Calu3 (cell line): ENCODE measurements around the gene SIM2. TPM values are rescaled to one million over a fixed set of nuclear protein-coding genes. Genes with fewer than 3 reads are reported as not detected.

Experiments used
- BruUV-seq: library from RNA; stranded (reverse); fragments of 400-500 nt; replicated peaks from 2 replicates; lab custom pipeline; 2021; lab: Mats Ljungman, UMichigan
- CTCF ChIA-PET: fragments of 300-600 bp; sonication (Branson Sonifier 250); formaldehyde crosslinking; loops from one replicate; lab custom pipeline; 2022; ENCODE audit warnings: antibody characterized with exemption; lab: Charles Lee
- DNase-seq: peaks from one replicate; pipeline ENCODE4 v3.0.0; 2022
- H3K27ac Mint-ChIP-seq: one replicate; pipeline ENCODE4 v1.8.0; 2022; ENCODE audit warnings: mixed read lengths; ENCODE audit not compliant: unreplicated experiment
- H3K27me3 Mint-ChIP-seq: one replicate; pipeline ENCODE4 v1.8.0; 2022; ENCODE audit warnings: mixed read lengths; ENCODE audit not compliant: unreplicated experiment
- H3K36me3 Mint-ChIP-seq: one replicate; pipeline ENCODE4 v1.8.0; 2022; ENCODE audit warnings: mild to moderate bottlenecking, moderate library complexity, mixed read lengths; ENCODE audit not compliant: insufficient read depth, unreplicated experiment
- H3K4me1 Mint-ChIP-seq: one replicate; pipeline ENCODE4 v1.8.0; 2022; ENCODE audit warnings: mild to moderate bottlenecking, low read depth, mixed read lengths; ENCODE audit not compliant: unreplicated experiment
- H3K4me3 Mint-ChIP-seq: one replicate; pipeline ENCODE4 v1.8.0; 2022; ENCODE audit warnings: mild to moderate bottlenecking, low read depth, moderate library complexity, mixed read lengths; ENCODE audit not compliant: unreplicated experiment
- H3K9me3 Mint-ChIP-seq: one replicate; pipeline ENCODE4 v1.8.0; 2022; ENCODE audit warnings: low read depth, mixed read lengths; ENCODE audit not compliant: unreplicated experiment
- intact Hi-C: fragments of 100-400 bp; cut with micrococcal nuclease; formaldehyde crosslinking; loops from one replicate; pipeline ENCODE4 v1.10.0; 2022; ENCODE audit not compliant: unreplicated experiment
- total RNA-seq: library from RNA; stranded (reverse); gene quantifications from 2 replicates; pipeline ENCODE4 v1.2.3, GENCODE V29; 2022
- TF ChIP-seq, protein P1 (sequence below): fragments of 200-600 bp; IDR thresholded peaks from one replicate; pipeline ENCODE4 v1.8.0; 2022; ENCODE audit warnings: antibody characterized with exemption; ENCODE audit not compliant: unreplicated experiment

The SIM2 gene
- total RNA-seq, 1 experiment from 2014 or later: 15.4 TPM

DNA sequence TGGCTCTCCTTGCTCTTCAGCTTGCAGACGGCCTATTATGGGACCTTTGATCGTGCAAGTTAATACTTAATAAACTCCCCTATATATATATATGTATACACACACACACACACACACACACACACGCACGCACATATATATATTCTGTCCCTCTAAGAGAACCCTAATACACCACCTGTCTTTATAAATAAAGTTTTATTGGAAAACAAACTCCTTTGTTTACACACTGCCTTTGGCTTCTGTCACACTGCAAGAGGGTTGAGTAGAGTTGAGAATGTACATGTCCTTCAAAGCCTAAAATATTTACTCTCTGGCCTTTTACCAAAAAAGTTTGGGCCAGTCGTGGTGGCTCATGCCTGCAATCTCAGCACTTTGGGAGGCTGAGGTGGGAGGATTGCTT is 26.2 kb upstream of the SIM2 start:
- DNase-seq: no peak
- Mint-ChIP-seq H3K27ac (no peak overlapping the region), H3K36me3 (no peaks in the 10 kb centered on the region), H3K27me3 (no peaks in the 10 kb centered on the region), H3K4me3 (no peak overlapping the region), H3K9me3 (no peaks in the 10 kb centered on the region), H3K4me1 (peaks cover 2% of the 10 kb centered on the region)
- TF ChIP-seq, protein P1, sequence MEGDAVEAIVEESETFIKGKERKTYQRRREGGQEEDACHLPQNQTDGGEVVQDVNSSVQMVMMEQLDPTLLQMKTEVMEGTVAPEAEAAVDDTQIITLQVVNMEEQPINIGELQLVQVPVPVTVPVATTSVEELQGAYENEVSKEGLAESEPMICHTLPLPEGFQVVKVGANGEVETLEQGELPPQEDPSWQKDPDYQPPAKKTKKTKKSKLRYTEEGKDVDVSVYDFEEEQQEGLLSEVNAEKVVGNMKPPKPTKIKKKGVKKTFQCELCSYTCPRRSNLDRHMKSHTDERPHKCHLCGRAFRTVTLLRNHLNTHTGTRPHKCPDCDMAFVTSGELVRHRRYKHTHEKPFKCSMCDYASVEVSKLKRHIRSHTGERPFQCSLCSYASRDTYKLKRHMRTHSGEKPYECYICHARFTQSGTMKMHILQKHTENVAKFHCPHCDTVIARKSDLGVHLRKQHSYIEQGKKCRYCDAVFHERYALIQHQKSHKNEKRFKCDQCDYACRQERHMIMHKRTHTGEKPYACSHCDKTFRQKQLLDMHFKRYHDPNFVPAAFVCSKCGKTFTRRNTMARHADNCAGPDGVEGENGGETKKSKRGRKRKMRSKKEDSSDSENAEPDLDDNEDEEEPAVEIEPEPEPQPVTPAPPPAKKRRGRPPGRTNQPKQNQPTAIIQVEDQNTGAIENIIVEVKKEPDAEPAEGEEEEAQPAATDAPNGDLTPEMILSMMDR: no peak
- CTCF ChIA-PET: no interaction called here
- intact Hi-C loops: no loop called here
- BruUV-seq: no TSS peak

DNA sequence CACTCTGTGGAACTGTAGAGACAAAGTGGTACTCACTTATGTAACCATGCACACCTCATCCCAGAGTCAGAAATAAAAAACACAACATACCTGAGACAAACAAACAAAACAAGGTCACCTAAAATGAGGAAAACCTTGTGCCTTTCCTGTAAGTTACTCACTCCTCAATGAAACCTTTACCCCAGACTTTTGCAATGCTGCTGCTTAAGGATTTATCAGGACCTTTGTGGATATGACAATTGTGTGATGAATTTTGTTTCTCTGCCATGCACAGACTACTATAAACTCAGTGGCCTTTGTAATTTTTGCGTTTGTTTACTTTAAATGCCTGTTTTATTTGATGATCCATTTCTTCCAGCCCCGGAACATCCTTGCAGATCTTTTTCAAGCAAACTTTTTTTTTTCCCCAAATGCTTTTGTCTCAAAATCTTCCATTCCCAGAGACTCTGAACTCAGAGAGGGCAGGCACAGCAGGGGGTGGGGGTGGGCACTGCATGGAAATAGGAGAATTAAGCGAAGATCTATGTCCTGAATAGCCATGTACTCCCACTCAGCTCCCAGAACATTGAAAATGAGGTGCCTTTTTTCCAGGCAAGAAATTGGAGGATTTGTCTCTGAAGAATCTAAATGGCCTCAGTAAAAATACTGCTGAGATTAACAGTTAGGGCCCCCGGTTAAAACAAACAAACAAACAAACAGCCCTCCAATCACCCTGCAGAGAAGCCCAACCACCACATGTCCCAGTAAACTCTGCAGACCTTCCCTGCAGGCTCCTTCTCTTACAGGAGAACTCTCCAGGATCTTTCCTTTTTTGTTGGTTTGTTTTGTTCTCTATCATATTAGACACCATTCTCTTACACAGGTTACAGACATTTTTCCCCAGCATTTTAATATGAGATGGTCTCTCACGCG is 22.6 kb upstream of the SIM2 start:
- TF ChIP-seq, protein P1: no peak
- BruUV-seq: no TSS peak
- no peak for DNase-seq
- Mint-ChIP-seq H3K36me3 (no peaks in the 10 kb centered on the region), H3K9me3 (peaks cover 2% of the 10 kb centered on the region), H3K27me3 (no peaks in the 10 kb centered on the region), H3K27ac (no peak overlapping the region), H3K4me3 (no peak overlapping the region), H3K4me1 (peaks cover 10% of the 10 kb centered on the region)
- intact Hi-C loops: no loop called here
- CTCF ChIA-PET: no interaction called here

DNA sequence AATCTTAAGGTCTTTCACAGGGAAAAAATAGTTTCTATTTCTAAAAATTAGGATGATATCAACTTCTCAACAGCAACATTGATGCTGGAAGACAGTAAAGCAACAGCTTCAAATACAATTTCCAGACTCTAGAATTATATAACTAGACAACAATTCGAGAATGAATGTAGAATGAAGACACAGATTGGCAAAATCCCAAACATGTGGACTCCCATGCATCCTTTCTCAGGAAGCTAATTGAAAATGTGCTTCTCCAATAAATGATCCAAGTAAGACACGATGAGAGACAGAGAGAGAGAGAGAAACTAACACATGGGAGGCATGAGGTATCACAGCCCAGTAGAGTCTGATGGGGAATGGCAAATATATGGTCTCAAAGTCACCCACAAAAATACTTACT is 21.5 kb upstream of the SIM2 start:
- TF ChIP-seq, protein P1: no peak
- intact Hi-C loops: no loop called here
- DNase-seq: no peak

DNA sequence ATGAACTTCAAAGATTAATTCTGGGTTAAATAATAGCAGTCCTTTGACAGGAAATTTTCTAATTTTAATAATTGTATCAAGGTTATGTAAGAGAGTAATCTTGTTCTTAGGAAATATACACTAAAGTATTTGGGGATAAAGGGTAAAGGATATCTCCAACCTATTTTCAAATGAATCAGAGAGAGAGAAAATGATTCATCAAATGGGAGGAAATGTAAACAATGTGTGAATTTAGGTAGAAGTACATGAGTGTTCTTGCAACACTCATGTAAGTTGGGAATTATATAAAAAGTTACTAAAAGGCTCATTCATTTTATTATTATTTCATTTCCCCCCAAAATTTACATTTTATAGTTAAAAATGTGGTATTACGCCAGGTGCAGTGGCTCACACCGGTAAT is 20.4 kb upstream of the SIM2 start:
- Mint-ChIP-seq H3K9me3 (peaks cover 5% of the 10 kb centered on the region), H3K27me3 (no peaks in the 10 kb centered on the region), H3K4me3 (no peak overlapping the region), H3K36me3 (no peaks in the 10 kb centered on the region), H3K4me1 (peaks cover 10% of the 10 kb centered on the region), H3K27ac (no peak overlapping the region)
- CTCF ChIA-PET: no interaction called here
- intact Hi-C loops: no loop called here
- DNase-seq: no peak
- BruUV-seq: no TSS peak
- TF ChIP-seq, protein P1: no peak

More for the DNA sequence above, 21.5 kb upstream of the SIM2 start:
- H3K9me3 Mint-ChIP-seq: peaks cover 5% of the 10 kb centered on the region
- H3K27me3 Mint-ChIP-seq: no peaks in the 10 kb centered on the region
- H3K27ac Mint-ChIP-seq: no peak overlapping the region
- H3K4me3 Mint-ChIP-seq: no peak overlapping the region
- CTCF ChIA-PET: no interaction called here
- H3K36me3 Mint-ChIP-seq: no peaks in the 10 kb centered on the region
- peaks cover 10% of the 10 kb centered on the region for H3K4me1 Mint-ChIP-seq
- BruUV-seq: no TSS peak
